Hepatocyte (in vitro differentiated cells): Measurements from ENCODE around the gene SLC8A1.

Experiments used
- CTCF ChIP-seq: fragments of 200-600 bp; sonication (generic); IDR thresholded peaks from 2 replicates; pipeline ENCODE4 v1.5.1; 2016; ENCODE audit warnings: antibody characterized with exemption, mild to moderate bottlenecking; ENCODE audit not compliant: poor library complexity
- EZH2 ChIP-seq: fragments of 200-600 bp; sonication (generic); IDR thresholded peaks from 2 replicates; pipeline ENCODE4 v1.6.1; 2016; ENCODE audit warnings: antibody characterized with exemption, mild to moderate bottlenecking, borderline replicate concordance

- TF ChIP-seq CTCF (no peak), EZH2 (no peak)
Observed at GRCh38 chr2:40474306-40474705, 22.4 kb upstream of the SLC8A1 start.
